ENCODE data around the gene ZNF189.
A peak's percentile ranks its signal among the peaks of the same experiment; 100 is the strongest.
"Not testable (repeated sequence)": the region's sequence is repeated elsewhere in the genome, so short reads cannot be mapped to it uniquely, and the experiment has no call there.

ZNF189 gene

DNA sequence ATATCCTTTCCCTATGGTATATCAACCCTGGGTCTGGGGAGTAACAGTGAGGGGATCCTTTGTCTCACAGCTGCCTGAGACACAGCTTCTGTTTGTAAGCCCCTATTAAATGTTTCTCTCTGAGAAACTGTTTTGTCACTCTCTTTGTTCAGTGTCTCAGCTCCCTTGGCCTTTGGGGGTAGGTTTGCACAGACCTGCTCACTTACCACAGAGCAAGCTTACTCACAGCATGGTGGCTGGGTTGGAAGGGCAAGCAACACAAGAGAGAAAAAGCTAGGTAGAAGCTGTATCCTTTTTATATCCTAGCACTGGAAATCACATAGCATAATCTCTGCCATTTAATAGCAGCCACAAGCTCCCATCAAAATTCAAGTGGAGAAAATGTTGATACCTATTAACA, 18.4 kb upstream of the ZNF189 start:
- H3K4me3 ChIP-seq (ENCODE audit: low read length), result no peak overlapping the region
- no peak for DNase-seq (ENCODE audit: low read depth)
- TF ChIP-seq, protein P1, sequence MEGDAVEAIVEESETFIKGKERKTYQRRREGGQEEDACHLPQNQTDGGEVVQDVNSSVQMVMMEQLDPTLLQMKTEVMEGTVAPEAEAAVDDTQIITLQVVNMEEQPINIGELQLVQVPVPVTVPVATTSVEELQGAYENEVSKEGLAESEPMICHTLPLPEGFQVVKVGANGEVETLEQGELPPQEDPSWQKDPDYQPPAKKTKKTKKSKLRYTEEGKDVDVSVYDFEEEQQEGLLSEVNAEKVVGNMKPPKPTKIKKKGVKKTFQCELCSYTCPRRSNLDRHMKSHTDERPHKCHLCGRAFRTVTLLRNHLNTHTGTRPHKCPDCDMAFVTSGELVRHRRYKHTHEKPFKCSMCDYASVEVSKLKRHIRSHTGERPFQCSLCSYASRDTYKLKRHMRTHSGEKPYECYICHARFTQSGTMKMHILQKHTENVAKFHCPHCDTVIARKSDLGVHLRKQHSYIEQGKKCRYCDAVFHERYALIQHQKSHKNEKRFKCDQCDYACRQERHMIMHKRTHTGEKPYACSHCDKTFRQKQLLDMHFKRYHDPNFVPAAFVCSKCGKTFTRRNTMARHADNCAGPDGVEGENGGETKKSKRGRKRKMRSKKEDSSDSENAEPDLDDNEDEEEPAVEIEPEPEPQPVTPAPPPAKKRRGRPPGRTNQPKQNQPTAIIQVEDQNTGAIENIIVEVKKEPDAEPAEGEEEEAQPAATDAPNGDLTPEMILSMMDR (conservative IDR thresholded peaks at IDR 0.05; ENCODE audit: low read length), result no peak

DNA sequence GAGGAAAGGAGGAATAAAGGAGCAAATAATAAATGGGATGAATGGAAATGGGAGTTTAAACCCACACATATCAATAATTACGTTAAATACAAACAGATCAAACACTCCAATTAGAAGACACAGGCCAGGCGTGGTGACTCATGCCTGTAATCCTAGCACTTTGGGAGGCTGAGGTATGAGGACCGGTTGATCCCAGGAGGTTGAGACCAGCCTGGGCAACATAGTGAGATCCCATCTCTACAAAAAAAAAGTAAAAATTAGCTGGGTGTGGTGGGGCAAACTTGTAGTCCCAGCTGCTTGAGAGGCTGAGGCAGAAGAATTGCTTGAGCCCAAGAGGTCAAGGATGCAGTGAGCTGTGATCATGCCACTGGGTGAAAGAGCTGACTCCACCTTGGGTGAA, 17.5 kb upstream of the ZNF189 start:
- H3K4me3 ChIP-seq (ENCODE audit: low read length), result no peak overlapping the region
- no peak for DNase-seq (ENCODE audit: low read depth)
- TF ChIP-seq, protein P1 (conservative IDR thresholded peaks at IDR 0.05; ENCODE audit: low read length), result no peak

DNA sequence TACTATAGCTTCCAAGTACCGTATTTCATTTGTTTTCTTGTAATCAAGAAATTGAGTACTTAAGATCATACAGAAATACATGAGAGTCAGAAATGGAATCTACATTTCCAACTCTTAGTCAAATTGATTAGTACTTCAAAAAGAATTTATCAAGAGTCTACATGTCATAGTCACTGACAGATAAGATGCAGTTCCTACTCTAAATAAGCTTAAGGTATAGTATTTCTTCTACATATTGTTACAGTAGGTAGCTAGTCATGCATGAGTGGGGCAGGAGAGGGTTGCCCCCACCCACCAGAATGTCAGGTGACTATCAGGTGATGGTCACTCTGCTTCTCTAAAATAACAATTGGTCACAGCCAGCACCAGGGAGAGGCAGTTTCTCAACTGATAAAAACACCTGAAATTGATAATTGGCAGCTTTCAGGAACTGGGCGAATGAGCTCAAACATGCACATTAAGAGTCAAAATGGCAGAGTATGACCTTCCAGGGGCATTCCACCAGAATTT, 16.8 kb upstream of the ZNF189 start:
- H3K4me3 ChIP-seq (ENCODE audit: low read length), result no peak overlapping the region
- DNase-seq (ENCODE audit: low read depth), result no peak
- TF ChIP-seq, protein P1 (conservative IDR thresholded peaks at IDR 0.05; ENCODE audit: low read length), result no peak

DNA sequence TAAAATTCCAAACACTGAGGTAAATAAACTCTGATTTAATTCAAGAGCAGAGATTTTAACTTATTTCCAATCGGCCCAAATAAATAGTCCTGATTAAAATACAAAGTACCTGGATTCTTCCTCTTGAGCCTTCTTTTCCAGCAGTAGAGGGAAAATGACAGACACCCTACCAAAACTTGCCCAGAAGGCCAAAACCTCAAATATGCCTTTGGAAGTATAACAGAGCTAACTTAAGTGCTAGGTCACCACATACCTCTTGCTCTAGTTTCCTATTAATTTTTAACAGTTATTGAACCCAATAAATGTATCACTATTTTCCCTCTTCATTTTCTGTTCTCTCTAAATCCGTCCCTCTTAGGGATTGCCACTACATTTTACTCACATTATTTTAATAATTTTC, 15.3 kb upstream of the ZNF189 start:
- TF ChIP-seq, protein P1 (conservative IDR thresholded peaks at IDR 0.05; ENCODE audit: low read length), result no peak
- no peak overlapping the region for H3K4me3 ChIP-seq (ENCODE audit: low read length)
- peak; percentile 23 for DNase-seq (ENCODE audit: low read depth)

DNA sequence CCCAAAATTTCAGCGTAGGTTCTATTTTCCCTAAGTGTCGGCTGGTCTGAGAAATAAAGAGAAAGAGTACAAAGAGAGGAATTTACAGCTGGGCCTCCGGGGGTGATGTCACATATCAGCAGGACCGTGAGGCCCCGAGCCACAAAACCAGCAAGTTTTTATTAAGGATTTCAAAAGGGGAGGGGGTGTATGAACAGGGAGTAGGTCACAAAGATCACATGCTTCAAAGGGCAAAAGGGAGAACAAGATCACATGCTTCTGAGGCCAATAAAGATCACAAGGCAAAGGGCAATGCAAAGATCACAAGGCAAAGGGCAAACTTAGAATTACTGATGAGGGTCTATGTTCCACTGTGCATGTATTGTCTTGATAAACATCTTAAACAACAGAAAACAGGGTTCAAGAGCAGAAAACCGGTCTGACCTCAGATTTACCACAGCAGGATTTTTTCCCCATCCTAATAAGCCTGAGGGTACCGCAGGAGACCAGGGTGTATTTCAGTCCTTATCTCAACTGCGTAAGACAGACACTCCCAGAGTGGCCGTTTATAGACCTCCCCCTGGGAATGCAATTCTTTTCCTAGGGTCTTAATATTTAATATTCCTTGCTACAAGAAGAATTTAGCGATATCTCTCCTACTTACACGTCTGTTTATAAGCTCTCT, 13.6 kb upstream of the ZNF189 start, which contains the start of gene BAAT:
Gene BAAT (minus strand): TSS at position 134 of the 664 bp plus-strand sequence. CDS start 13,602 bp downstream, outside the sequence.
- not testable (repeated sequence) for DNase-seq (ENCODE audit: low read depth); H3K4me3 ChIP-seq (ENCODE audit: low read length)

DNA sequence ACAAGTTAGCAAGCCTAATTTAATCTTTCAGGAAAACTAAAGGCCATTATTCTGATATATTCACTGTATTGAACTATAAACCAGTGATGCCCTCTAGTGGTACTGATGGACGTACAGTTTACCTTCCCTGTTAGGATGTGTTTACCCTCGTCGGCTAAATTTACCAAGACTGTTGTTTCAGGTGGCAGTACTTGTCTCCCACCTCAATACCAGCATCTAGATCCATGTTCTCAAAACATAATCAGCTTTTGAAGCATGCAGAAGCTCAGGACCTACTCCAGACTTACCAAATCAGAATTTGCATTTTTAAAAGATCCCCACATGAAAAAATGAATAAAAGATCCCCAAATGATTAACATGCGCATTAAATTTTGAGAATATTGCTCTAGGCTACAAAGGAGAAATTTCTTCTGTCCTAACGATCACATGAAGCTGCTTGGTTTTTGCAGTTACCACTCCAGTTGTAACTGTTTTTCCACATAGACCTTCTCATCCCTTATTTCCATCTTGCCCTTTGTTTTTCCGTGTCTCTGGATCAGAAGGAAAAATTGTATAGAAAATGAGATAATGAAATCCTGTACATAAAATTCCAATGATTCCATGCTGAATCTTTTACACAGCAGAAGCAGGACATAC, 10.7 kb upstream of the ZNF189 start:
- peak; percentile 53 for DNase-seq (ENCODE audit: low read depth)

DNA sequence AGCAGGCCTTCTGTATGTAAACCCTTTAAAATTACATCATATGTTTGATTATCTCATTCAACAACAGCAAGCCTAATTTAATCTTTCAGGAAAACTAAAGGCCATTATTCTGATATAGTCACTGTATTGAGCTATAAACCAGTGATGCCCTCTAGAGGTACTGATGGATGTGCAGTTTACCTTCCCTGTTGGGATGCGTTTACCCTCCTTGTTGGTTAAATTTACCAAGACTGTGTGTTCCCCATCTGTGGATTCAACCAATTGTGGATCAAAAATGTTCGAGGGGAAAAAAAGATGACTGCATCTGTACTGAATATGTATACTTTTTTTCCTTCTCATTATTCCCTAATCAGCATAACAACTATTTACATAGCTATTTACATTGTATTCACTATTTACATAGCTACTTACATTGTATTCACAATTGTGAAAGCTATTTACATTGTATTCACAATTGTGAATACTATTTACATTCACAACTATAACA, 10.1 kb upstream of the ZNF189 start:
- TF ChIP-seq, protein P1 (conservative IDR thresholded peaks at IDR 0.05; ENCODE audit: low read length), result peak; percentile 46
- DNase-seq (ENCODE audit: low read depth), result no peak
- H3K4me3 ChIP-seq (ENCODE audit: low read length), result no peak overlapping the region

More for the DNA sequence above, 10.7 kb upstream of the ZNF189 start:
- TF ChIP-seq, protein P1 (conservative IDR thresholded peaks at IDR 0.05; ENCODE audit: low read length), result peak; percentile 84
- H3K4me3 ChIP-seq (ENCODE audit: low read length), result no peak overlapping the region

Measured in AG10803 (cell line).